ENCODE measurements around the gene TGFBR1. TPM values are rescaled to one million over a fixed set of nuclear protein-coding genes. Genes with fewer than 3 reads are reported as not detected.

The TGFBR1 gene
- total and polyA plus RNA-seq, 8 donors = 34.6 to 74.1 (median 41.3) TPM

DNA sequence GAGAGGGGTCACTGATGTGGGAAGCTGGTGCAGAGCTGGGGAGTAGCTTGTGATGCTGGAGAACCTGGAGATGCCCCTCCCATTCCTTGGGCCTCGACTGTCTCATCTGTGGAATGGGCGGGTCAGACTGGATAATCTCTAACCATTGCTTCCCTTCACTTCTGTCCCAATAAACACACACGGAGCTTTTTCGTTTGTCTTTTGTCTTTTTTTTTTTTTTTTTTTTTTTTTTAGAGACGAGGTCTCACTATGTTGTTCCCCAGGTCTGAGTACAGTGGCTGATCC lies 80.4 kb downstream of the TGFBR1 start:
- ATAC-seq (no peak), DNase-seq (no peak)
- Histone ChIP-seq H3K9me3 (no peaks in the 10 kb centered on the region), H3K4me1 (peaks cover 5 to 12% of the 10 kb centered on the region in 2 donors), H3K4me3 (no peak overlapping the region), H3K27me3 (no peaks in the 10 kb centered on the region), H3K36me3 (no peaks in the 10 kb centered on the region), H3K27ac (no peak overlapping the region)
- intact Hi-C loops (cut with DNase I) = no loop called here
- TF ChIP-seq CTCF (IDR thresholded peaks at IDR 0.05) = no peak

GRCh38 chr9:99185934-99186333 lies 81.0 kb downstream of the TGFBR1 start:
- no peak for DNase-seq
- no peaks in the 10 kb centered on the region for H3K36me3 ChIP-seq
- H3K27ac ChIP-seq = no peak overlapping the region
- H3K4me3 ChIP-seq = no peak overlapping the region
- peaks cover 5 to 12% of the 10 kb centered on the region in 2 donors for H3K4me1 ChIP-seq
- intact Hi-C loops (cut with DNase I) = no loop called here
- H3K27me3 ChIP-seq = no peaks in the 10 kb centered on the region
- no peaks in the 10 kb centered on the region for H3K9me3 ChIP-seq
- ATAC-seq = no peak
- no peak for TF ChIP-seq CTCF (IDR thresholded peaks at IDR 0.05)

- H3K27ac ChIP-seq = no peak overlapping the region
- DNase-seq = no peak
- H3K4me1 ChIP-seq = peaks cover 5 to 12% of the 10 kb centered on the region in 2 donors
- no peak for TF ChIP-seq CTCF (IDR thresholded peaks at IDR 0.05)
- no peaks in the 10 kb centered on the region for H3K27me3 ChIP-seq
- H3K4me3 ChIP-seq = no peak overlapping the region
- no peak for ATAC-seq
- intact Hi-C loops (cut with DNase I) = no loop called here
- H3K9me3 ChIP-seq = no peaks in the 10 kb centered on the region
- H3K36me3 ChIP-seq = no peaks in the 10 kb centered on the region
Observed at GRCh38 chr9:99187311-99187710, 82.4 kb downstream of the TGFBR1 start.

DNA sequence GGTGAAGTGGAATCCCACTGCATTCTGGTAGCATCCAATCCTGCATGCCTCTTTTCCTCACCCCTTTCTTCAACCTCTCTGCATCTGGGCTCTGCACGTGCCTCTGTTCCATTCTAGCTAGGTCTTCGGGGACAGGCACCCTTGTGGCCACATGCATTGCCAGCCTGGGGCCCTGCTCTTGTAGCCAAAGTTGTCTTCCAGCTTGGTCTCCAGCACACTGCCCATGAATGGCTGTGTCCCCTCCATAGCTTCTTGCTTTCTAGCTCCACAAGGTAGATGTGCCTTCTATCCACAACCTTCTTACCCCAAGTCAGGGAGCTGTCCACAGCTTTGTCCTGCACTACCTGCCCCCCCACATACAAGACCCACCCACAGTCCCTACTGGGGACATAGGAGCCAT lies 84.3 kb downstream of the TGFBR1 start:
- no peak overlapping the region for H3K27ac ChIP-seq
- no peaks in the 10 kb centered on the region for H3K36me3 ChIP-seq
- H3K9me3 ChIP-seq = no peaks in the 10 kb centered on the region
- ATAC-seq (no peak), DNase-seq (no peak)
- H3K4me3 ChIP-seq = no peak overlapping the region
- no peaks in the 10 kb centered on the region for H3K27me3 ChIP-seq
- intact Hi-C loops (cut with DNase I) = no loop called here
- no peak for TF ChIP-seq CTCF (IDR thresholded peaks at IDR 0.05)
- H3K4me1 ChIP-seq = peaks cover 5 to 11% of the 10 kb centered on the region in 2 donors

DNA sequence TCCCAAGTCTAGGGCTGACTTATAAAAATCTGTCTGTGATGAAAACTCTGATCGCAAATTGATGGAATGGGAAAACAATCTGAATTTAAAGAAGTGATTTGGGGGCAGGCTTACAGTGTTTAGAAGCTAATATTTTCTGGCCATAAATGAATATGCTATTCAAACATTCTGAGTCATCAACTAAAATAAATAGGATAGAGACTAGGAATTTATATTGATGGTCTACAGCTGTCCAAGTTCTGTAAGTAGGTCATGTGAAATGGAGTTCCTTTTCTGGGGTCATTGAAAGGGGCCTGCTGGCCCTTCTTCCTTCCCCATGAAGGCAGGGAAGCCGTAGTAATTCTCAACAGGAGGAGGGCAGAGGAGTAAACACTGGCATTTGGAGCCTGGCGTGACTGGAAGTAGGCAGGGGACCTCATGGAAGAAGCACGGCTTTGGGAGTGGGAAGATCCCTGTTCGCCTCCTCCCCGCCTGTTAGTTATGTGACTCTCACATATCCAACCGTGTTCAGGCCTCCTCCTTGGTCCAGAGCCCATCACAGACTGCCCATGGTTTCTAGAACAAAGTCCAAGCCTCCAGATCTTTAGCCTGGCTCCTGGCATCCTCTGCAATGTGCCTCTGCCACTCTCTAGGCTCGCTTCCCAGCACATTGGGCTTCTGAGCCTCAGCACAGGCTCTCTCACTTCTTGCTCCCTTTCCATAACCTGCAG lies 85.1 kb downstream of the TGFBR1 start:
- Histone ChIP-seq H3K4me3 (no peak overlapping the region), H3K36me3 (no peaks in the 10 kb centered on the region), H3K27ac (no peak overlapping the region), H3K9me3 (no peaks in the 10 kb centered on the region), H3K27me3 (no peaks in the 10 kb centered on the region), H3K4me1 (peaks cover 1 to 2% of the 10 kb centered on the region in 2 donors)
- intact Hi-C loops (cut with DNase I) = no loop called here
- no peak for TF ChIP-seq CTCF (IDR thresholded peaks at IDR 0.05)
- ATAC-seq (no peak), DNase-seq (no peak)
